ENCODE measurements around the gene CDKAL1. TPM values are rescaled to one million over a fixed set of nuclear protein-coding genes. Genes with fewer than 3 reads are reported as not detected.
A peak's percentile ranks its signal among the peaks of the same experiment; 100 is the strongest.

CDKAL1 gene
- total RNA-seq, 1 experiment from 2014 or later, result 13.8 TPM

DNA sequence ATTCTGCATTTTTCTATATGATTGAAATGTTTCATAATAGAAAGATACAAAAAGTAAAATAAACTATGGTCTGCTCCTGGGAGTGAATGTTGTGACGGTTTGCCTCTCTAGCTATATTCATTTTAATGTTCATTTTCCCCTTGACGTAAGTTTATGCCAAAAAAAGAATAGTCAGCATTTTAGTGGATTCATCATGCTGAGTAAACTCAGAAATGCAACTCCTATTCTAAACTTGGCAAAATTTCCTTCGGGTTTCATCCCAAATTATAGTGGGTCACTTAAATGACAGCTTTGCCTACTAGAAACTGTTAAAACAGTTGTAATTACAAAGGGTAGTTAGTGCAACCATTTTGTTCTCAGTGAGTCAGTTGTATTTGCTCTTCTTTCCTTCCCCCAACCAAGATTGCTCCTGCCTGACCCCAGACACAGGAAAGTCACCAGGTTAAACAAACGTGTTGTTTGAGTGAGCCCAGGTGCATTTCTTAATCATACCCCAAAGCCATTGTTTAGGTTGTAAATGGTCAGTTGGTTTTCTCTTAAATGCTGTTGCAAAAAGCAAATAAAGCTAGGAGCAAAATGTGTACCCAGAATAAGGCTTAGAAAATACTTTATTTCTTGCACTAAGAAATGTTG lies 577.0 kb downstream of the CDKAL1 start:
- H3K27me3 ChIP-seq (ENCODE audit: low read length), result no peaks in the 10 kb centered on the region
- H3K9me2 ChIP-seq (replicated peaks; ENCODE audit: low read length), result no peaks in the 10 kb centered on the region
- peak overlapping the region; percentile 70 for H3K9ac ChIP-seq (ENCODE audit: low read length)
- H3K9me3 ChIP-seq (ENCODE audit: low read length), result no peaks in the 10 kb centered on the region
- ATAC-seq, result peak; percentile 62
- no peaks in the 10 kb centered on the region for H4K20me1 ChIP-seq (ENCODE audit: low read length)
- H3K4me2 ChIP-seq (ENCODE audit: low read length), result peak overlapping the region; percentile 78
- ChIA-PET POLR2A (ENCODE audit: unreplicated experiment) (interaction anchor here (0.7 kb wide), 1 partner anchor 230 kb away, joined by 4 read pairs; no protein-coding TSS in a partner anchor), CTCF (no interaction called here)
- H3K4me3 ChIP-seq (ENCODE audit: low read length), result peak overlapping the region; percentile 39
- H3K36me3 ChIP-seq (ENCODE audit: low read depth, low read length), result no peaks in the 10 kb centered on the region
- no peaks in the 10 kb centered on the region for H3K79me2 ChIP-seq (ENCODE audit: low read length)
- peaks cover 52% of the 10 kb centered on the region for H3K4me1 ChIP-seq (ENCODE audit: insufficient read depth, low read length)
- peaks cover 14% of the 10 kb centered on the region for H3F3A ChIP-seq (ENCODE audit: low read length, unreplicated experiment)
- no peak for TF ChIP-seq EZH2phosphoT487 (IDR thresholded peaks at IDR 0.05; ENCODE audit: borderline replicate concordance, low read length)
- TF ChIP-seq, protein P1, sequence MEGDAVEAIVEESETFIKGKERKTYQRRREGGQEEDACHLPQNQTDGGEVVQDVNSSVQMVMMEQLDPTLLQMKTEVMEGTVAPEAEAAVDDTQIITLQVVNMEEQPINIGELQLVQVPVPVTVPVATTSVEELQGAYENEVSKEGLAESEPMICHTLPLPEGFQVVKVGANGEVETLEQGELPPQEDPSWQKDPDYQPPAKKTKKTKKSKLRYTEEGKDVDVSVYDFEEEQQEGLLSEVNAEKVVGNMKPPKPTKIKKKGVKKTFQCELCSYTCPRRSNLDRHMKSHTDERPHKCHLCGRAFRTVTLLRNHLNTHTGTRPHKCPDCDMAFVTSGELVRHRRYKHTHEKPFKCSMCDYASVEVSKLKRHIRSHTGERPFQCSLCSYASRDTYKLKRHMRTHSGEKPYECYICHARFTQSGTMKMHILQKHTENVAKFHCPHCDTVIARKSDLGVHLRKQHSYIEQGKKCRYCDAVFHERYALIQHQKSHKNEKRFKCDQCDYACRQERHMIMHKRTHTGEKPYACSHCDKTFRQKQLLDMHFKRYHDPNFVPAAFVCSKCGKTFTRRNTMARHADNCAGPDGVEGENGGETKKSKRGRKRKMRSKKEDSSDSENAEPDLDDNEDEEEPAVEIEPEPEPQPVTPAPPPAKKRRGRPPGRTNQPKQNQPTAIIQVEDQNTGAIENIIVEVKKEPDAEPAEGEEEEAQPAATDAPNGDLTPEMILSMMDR (conservative IDR thresholded peaks at IDR 0.05; ENCODE audit: low read depth, low read length), result no peak
- no peak for TF ChIP-seq EZH2 (IDR thresholded peaks at IDR 0.05; ENCODE audit: low read length, unreplicated experiment)
- intact Hi-C loops (cut with micrococcal nuclease), result loop anchor here (1.0 to 10.0 kb wide), 3 partner anchors 94 to 477 kb away; no protein-coding TSS in a partner anchor
- peak overlapping the region; percentile 96 for H3K27ac ChIP-seq (ENCODE audit: low read length)
- DNase-seq, result peak; percentile 92
- H2AFZ ChIP-seq (ENCODE audit: low read length), result no peak overlapping the region
- BruUV-seq (replicated peaks), result no TSS peak

DNA sequence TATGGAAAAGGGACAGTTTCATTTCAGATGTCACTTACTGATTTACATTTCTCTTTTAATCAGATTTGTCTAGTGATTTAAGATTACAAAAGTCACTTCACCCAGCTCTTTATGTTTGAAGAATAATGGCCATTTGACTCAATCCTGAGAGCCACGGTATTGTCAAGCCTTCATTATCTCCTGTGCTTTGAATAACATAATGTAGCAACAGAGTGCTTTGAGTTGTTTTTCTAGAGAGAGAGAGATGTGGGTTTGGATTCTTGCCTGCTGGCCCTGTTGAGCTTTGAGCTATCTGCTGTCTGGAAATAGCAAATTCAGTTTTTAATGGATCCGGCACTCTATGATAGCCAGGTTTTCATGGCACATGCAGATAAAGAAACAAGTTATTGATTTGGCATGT lies 580.9 kb downstream of the CDKAL1 start:
- H3K9ac ChIP-seq (ENCODE audit: low read length), result no peak overlapping the region
- H3K27ac ChIP-seq (ENCODE audit: low read length), result no peak overlapping the region
- ChIA-PET POLR2A (ENCODE audit: unreplicated experiment) (no interaction called here), CTCF (no interaction called here)
- intact Hi-C loops (cut with micrococcal nuclease), result loop anchor here (10.0 kb wide), 1 partner anchor 90 kb away; no protein-coding TSS in a partner anchor
- no peak overlapping the region for H2AFZ ChIP-seq (ENCODE audit: low read length)
- no peaks in the 10 kb centered on the region for H3K36me3 ChIP-seq (ENCODE audit: low read depth, low read length)
- TF ChIP-seq EZH2 (IDR thresholded peaks at IDR 0.05; ENCODE audit: low read length, unreplicated experiment) (no peak), EZH2phosphoT487 (IDR thresholded peaks at IDR 0.05; ENCODE audit: borderline replicate concordance, low read length) (no peak)
- TF ChIP-seq, protein P1 (conservative IDR thresholded peaks at IDR 0.05; ENCODE audit: low read depth, low read length), result no peak
- H3K9me2 ChIP-seq (replicated peaks; ENCODE audit: low read length), result no peaks in the 10 kb centered on the region
- ATAC-seq (no peak), DNase-seq (no peak)
- H3K4me2 ChIP-seq (ENCODE audit: low read length), result no peak overlapping the region
- no peaks in the 10 kb centered on the region for H4K20me1 ChIP-seq (ENCODE audit: low read length)
- no peak overlapping the region for H3K4me3 ChIP-seq (ENCODE audit: low read length)
- H3K27me3 ChIP-seq (ENCODE audit: low read length), result no peaks in the 10 kb centered on the region
- H3K9me3 ChIP-seq (ENCODE audit: low read length), result no peaks in the 10 kb centered on the region
- H3K79me2 ChIP-seq (ENCODE audit: low read length), result no peaks in the 10 kb centered on the region
- H3F3A ChIP-seq (ENCODE audit: low read length, unreplicated experiment), result peaks cover 9% of the 10 kb centered on the region
- peaks cover 43% of the 10 kb centered on the region for H3K4me1 ChIP-seq (ENCODE audit: insufficient read depth, low read length)
- no TSS peak for BruUV-seq (replicated peaks)

DNA sequence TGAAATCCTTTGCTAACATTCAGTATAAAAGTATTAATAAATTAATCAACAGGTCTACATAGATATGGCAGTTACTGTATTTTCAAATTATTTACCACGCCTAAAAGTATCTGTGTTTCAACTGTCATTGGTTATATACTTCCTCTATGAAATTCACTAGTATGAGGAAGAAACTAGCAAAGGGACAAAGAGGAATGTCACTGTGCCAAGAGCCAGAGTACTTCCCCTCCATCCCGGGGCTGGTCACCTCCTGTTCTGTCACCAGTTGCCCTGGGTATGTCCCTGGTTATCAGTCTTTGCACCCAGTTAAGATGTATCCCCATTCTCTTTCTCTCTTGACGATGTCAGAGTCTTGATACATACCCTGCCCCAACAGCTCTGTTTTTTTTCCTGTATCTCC lies 582.5 kb downstream of the CDKAL1 start:
- BruUV-seq (replicated peaks), result no TSS peak

More for the DNA sequence above, 582.5 kb downstream of the CDKAL1 start:
- no peak overlapping the region for H3K4me2 ChIP-seq (ENCODE audit: low read length)
- no peak overlapping the region for H2AFZ ChIP-seq (ENCODE audit: low read length)
- H3K9ac ChIP-seq (ENCODE audit: low read length), result no peak overlapping the region
- H4K20me1 ChIP-seq (ENCODE audit: low read length), result no peaks in the 10 kb centered on the region
- no peaks in the 10 kb centered on the region for H3K9me3 ChIP-seq (ENCODE audit: low read length)
- intact Hi-C loops (cut with micrococcal nuclease), result loop anchor here (10.0 kb wide), 1 partner anchor 88 kb away; no protein-coding TSS in a partner anchor
- no peak overlapping the region; the same call in 1 of the 2 replicates for H3K27ac ChIP-seq (ENCODE audit: low read length)
- no peaks in the 10 kb centered on the region for H3K79me2 ChIP-seq (ENCODE audit: low read length)
- H3K9me2 ChIP-seq (replicated peaks; ENCODE audit: low read length), result no peaks in the 10 kb centered on the region
- H3K4me3 ChIP-seq (ENCODE audit: low read length), result no peak overlapping the region
- ATAC-seq (no peak), DNase-seq (no peak)
- CTCF ChIA-PET, result no interaction called here
- H3K4me1 ChIP-seq (ENCODE audit: insufficient read depth, low read length), result peaks cover 27% of the 10 kb centered on the region
- TF ChIP-seq EZH2phosphoT487 (IDR thresholded peaks at IDR 0.05; ENCODE audit: borderline replicate concordance, low read length) (no peak), EZH2 (IDR thresholded peaks at IDR 0.05; ENCODE audit: low read length, unreplicated experiment) (no peak)
- H3K27me3 ChIP-seq (ENCODE audit: low read length), result no peaks in the 10 kb centered on the region
- no peaks in the 10 kb centered on the region for H3K36me3 ChIP-seq (ENCODE audit: low read depth, low read length)
- H3F3A ChIP-seq (ENCODE audit: low read length, unreplicated experiment), result peaks cover 4% of the 10 kb centered on the region
- POLR2A ChIA-PET (ENCODE audit: unreplicated experiment), result no interaction called here
